ENCODE data around the gene DCLK2.

DCLK2 gene

DNA sequence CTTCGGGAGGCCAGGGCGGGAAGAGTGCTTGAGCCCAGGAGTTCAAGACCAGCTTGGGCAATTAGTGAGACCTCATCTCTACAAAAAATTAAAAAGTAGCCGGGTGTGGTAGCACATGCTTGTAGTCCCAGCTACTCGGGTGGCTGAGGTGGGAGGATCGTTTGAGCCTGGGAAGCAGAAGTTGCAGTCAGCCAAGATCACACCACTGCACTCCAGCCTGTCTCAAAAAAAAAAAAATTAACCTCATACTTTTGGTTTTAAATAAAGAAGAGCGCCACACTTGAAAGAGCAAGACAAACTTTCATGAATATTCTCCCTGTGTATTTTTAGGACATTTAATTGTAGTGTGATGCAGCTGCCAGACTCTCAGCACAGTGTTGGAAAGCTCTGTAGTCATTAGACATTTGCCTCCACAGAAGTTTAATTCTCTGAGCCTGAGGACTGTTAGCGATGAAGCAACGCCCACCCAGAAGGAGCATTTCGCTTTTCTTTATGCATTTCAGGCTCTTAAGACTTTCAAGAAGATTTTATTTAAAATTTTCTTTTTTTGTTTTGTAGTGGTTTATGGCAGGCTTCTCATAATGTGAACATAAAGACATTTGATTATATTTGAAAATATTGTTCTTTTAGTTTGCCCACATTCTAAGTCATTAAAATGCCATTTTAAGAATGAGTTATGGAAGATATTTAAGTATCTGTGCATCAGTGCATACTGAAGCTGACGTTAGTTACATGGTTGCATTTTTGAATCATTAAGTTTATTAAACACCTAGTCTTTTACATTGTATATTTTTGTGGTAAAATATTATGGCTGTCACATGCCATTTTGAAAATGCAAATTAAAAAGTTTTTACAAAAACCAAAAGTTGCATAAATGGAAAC, 45.8 kb downstream of the DCLK2 start:
- H3K9me3 Mint-ChIP-seq, result no peaks in the 10 kb centered on the region
- H3K4me1 Mint-ChIP-seq, result peaks cover 26% of the 10 kb centered on the region
- H3K4me3 Mint-ChIP-seq, result no peak overlapping the region
- no peak for ATAC-seq
- H3K36me3 Mint-ChIP-seq, result no peaks in the 10 kb centered on the region
- H3K27ac Mint-ChIP-seq, result no peak overlapping the region
- H3K27me3 Mint-ChIP-seq, result peaks cover 11% of the 10 kb centered on the region

GRCh38 chr4:150126201-150126863, 48.1 kb downstream of the DCLK2 start:
- peak; percentile 68 for ATAC-seq
- no peaks in the 10 kb centered on the region for H3K36me3 Mint-ChIP-seq
- peaks cover 26% of the 10 kb centered on the region for H3K4me1 Mint-ChIP-seq
- H3K27me3 Mint-ChIP-seq, result peaks cover 11% of the 10 kb centered on the region
- peak overlapping the region; percentile 19 for H3K4me3 Mint-ChIP-seq
- H3K27ac Mint-ChIP-seq, result no peak overlapping the region
- H3K9me3 Mint-ChIP-seq, result no peaks in the 10 kb centered on the region

DNA sequence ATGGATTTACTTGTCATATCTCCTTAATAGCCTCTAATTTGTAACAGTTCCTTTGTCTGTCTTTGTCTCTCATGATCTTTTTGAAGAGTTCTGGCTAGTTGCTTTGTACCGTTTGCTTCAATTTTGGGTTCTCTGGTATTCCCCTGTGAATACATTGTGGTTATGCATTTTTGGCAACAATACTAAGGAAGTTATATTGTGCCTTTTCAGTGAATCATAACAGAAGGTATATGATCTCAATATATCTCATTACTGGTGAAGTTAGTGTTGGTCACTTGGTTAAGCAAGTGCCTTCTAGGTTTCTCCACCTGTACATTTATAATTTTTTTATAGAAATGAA, 48.6 kb downstream of the DCLK2 start:
- H3K4me3 Mint-ChIP-seq, result peak overlapping the region; percentile 19
- peaks cover 11% of the 10 kb centered on the region for H3K27me3 Mint-ChIP-seq
- no peaks in the 10 kb centered on the region for H3K9me3 Mint-ChIP-seq
- ATAC-seq, result peak; percentile 58
- H3K36me3 Mint-ChIP-seq, result no peaks in the 10 kb centered on the region
- H3K27ac Mint-ChIP-seq, result no peak overlapping the region
- peaks cover 26% of the 10 kb centered on the region for H3K4me1 Mint-ChIP-seq

DNA sequence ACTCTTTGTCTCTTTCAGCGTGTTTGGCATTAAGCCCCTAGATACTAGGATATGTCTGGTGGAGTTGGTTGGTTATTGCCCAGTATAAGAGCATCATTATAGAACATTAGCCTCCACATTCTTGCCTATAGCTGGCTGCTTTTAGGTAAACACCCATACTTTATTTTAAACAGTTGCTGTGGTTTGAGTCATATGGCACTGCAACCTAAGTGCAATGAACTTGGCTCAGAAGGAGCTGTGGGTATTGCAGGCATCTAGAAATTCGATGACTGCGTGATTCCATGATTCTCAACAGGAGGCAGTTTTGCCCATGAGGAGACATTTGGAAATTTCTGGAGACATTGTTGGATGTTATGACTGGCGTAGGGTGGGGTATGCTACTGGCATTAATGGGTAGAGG, 49.5 kb downstream of the DCLK2 start:
- ATAC-seq, result no peak
- Mint-ChIP-seq H3K27me3 (peaks cover 11% of the 10 kb centered on the region), H3K9me3 (no peaks in the 10 kb centered on the region), H3K27ac (no peak overlapping the region), H3K36me3 (no peaks in the 10 kb centered on the region), H3K4me1 (peaks cover 26% of the 10 kb centered on the region), H3K4me3 (no peak overlapping the region)

GRCh38 chr4:150130933-150131332, 52.7 kb downstream of the DCLK2 start:
- Mint-ChIP-seq H3K4me3 (no peak overlapping the region), H3K27me3 (peaks cover 11% of the 10 kb centered on the region), H3K9me3 (no peaks in the 10 kb centered on the region), H3K36me3 (no peaks in the 10 kb centered on the region), H3K4me1 (peaks cover 38% of the 10 kb centered on the region), H3K27ac (no peak overlapping the region)
- ATAC-seq, result no peak

GRCh38 chr4:150131581-150132228, 53.5 kb downstream of the DCLK2 start:
- Mint-ChIP-seq H3K27me3 (peaks cover 11% of the 10 kb centered on the region), H3K4me1 (peaks cover 33% of the 10 kb centered on the region), H3K9me3 (no peaks in the 10 kb centered on the region), H3K36me3 (no peaks in the 10 kb centered on the region), H3K4me3 (no peak overlapping the region), H3K27ac (no peak overlapping the region)
- no peak for ATAC-seq

DNA sequence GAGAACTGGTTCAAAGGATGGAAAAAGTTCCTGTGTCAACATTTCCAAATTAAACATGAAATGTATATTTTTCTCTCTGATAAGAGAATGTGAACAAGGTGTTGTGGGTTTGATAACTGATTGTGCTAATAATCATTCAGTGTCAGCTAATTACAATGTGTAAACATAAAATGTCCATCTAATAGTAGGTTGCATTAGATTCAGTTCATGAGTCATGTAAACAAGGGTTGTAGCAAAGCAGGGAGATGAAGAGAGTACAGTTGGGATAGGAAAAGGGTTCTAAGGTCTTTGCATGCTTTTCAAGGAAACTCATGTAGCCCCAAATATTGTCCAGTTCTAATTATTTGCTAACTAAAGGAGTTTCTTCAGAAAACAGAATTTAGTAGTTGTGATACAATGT, 55.4 kb downstream of the DCLK2 start:
- ATAC-seq, result no peak
- no peak overlapping the region for H3K4me3 Mint-ChIP-seq
- peaks cover 1% of the 10 kb centered on the region for H3K27me3 Mint-ChIP-seq
- peaks cover 16% of the 10 kb centered on the region for H3K4me1 Mint-ChIP-seq
- H3K36me3 Mint-ChIP-seq, result no peaks in the 10 kb centered on the region
- H3K9me3 Mint-ChIP-seq, result no peaks in the 10 kb centered on the region
- H3K27ac Mint-ChIP-seq, result no peak overlapping the region

DNA sequence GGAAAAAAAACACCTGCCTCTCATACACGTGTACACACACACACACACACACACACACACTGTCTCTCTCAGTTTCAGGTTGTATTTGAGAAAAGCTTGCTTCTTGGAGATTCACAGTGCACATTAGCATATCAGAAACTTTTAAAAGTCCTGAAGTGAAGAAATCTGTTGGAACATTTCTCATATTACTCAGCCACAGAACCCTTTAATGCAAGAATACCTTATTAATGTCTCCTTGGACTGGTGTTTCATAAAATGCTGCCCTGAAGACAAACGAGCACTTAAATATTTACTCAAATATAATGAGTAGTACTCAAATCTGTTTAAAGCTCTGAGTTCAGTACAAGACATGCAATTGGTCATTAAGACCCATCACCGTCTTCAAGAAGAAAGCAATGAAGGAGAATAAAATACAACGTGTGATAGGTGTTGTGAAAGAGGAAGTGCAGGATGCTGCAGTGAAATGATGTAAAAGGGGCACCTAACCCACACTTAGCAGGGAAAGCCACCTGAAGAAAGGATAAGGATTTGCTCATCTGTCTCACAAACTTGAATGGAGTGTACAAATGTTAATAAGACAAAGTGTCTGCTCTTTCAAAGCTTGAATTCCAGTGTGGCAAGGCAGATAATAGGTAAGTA, 57.0 kb downstream of the DCLK2 start:
- Mint-ChIP-seq H3K4me3 (no peak overlapping the region), H3K4me1 (peaks cover 16% of the 10 kb centered on the region), H3K36me3 (no peaks in the 10 kb centered on the region), H3K9me3 (no peaks in the 10 kb centered on the region), H3K27me3 (no peaks in the 10 kb centered on the region), H3K27ac (no peak overlapping the region)
- ATAC-seq, result no peak

GRCh38 chr4:150136036-150136435, 57.8 kb downstream of the DCLK2 start:
- H3K4me1 Mint-ChIP-seq, result peaks cover 16% of the 10 kb centered on the region
- H3K27me3 Mint-ChIP-seq, result no peaks in the 10 kb centered on the region
- no peak overlapping the region for H3K4me3 Mint-ChIP-seq
- no peaks in the 10 kb centered on the region for H3K9me3 Mint-ChIP-seq
- H3K27ac Mint-ChIP-seq, result no peak overlapping the region
- H3K36me3 Mint-ChIP-seq, result no peaks in the 10 kb centered on the region
- no peak for ATAC-seq

- no peak overlapping the region for H3K27ac Mint-ChIP-seq
- H3K9me3 Mint-ChIP-seq, result no peaks in the 10 kb centered on the region
- no peaks in the 10 kb centered on the region for H3K27me3 Mint-ChIP-seq
- no peak for ATAC-seq
- peaks cover 16% of the 10 kb centered on the region for H3K4me1 Mint-ChIP-seq
- no peaks in the 10 kb centered on the region for H3K36me3 Mint-ChIP-seq
- no peak overlapping the region for H3K4me3 Mint-ChIP-seq
Measured at GRCh38 chr4:150136481-150136880, 58.2 kb downstream of the DCLK2 start.

DNA sequence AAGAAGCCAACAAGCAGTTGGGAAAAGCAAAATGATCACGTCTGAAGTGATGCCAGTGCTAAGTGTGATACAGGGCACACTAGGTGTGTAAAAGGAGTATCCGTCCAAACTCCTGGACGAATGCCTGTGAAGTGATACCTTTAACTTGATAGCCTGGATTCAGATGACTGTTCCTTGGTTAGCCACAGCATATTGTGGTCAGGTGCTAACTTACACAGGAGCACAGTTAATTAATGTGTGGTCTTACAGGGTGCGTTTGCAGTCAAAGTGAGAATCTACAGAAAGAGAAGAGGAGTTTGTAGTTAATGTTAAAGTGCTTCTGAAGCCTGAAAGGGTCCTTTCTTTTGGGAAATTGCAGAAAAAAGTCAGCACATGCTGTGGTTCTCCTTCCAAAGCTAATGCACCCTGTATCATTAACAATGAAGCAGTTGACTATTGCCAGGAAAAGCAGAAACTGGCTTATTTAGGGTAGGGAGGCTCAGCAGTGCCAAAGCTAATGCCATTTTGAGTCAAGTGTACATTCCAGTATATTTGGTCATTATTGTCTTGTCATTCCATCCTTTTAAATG, 61.1 kb downstream of the DCLK2 start:
- peaks cover 16% of the 10 kb centered on the region for H3K4me1 Mint-ChIP-seq
- H3K27me3 Mint-ChIP-seq, result no peaks in the 10 kb centered on the region
- no peak overlapping the region for H3K27ac Mint-ChIP-seq
- peak; percentile 44 for ATAC-seq
- peaks cover 11% of the 10 kb centered on the region for H3K9me3 Mint-ChIP-seq
- H3K36me3 Mint-ChIP-seq, result no peaks in the 10 kb centered on the region
- H3K4me3 Mint-ChIP-seq, result no peak overlapping the region

DNA sequence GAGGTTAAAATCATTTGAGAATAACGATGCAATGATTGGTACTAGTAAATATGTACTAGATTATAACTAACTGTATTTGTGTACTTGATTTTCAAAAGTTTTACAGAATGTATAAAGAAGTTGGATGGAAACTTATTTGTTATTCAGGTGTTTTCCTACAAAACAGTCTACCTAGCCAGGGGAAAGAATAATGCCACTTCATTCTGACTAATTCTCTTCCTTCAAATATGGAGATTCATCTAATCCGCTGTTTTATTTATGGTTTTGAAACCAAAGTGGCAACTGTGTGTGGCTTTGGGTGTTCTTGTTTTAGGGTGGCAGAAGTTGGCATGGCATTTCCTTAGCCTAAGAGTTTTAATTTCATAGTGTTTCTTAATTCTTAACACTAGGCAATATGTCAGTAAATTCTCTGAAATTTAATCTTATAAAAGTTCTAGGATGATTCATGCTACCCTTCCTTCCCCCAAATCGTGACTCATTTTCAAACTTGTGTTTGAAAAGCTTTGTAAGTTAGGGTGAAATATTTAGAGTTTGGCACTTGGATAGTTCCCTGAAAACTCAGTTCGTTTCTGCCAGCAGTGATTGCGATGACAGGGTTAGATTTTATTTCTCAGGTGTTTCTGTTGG, 62.6 kb downstream of the DCLK2 start:
- ATAC-seq, result no peak
- H3K27me3 Mint-ChIP-seq, result no peaks in the 10 kb centered on the region
- H3K4me1 Mint-ChIP-seq, result peaks cover 3% of the 10 kb centered on the region
- H3K27ac Mint-ChIP-seq, result no peak overlapping the region
- H3K36me3 Mint-ChIP-seq, result no peaks in the 10 kb centered on the region
- peaks cover 11% of the 10 kb centered on the region for H3K9me3 Mint-ChIP-seq
- no peak overlapping the region for H3K4me3 Mint-ChIP-seq

DNA sequence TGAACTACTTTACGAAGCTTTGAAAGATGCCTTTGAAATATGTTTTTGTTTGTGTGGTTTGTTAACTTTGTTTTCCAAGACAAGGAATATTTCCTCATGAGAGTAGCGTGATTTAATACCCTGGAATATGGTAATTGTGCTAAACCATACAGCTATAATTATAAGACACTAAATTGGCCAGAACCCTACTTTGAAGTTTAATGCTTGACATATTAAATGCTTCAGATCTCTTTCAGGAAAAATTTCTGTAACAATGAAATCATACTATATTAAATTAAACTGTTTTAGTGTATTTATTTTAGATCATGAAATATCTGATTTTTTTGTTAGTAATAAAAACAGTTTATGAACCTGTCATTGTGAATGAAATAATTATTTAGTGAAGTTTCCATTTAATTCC, 63.5 kb downstream of the DCLK2 start:
- no peak overlapping the region for H3K4me3 Mint-ChIP-seq
- H3K9me3 Mint-ChIP-seq, result peaks cover 11% of the 10 kb centered on the region
- H3K4me1 Mint-ChIP-seq, result no peaks in the 10 kb centered on the region
- H3K27ac Mint-ChIP-seq, result no peak overlapping the region
- H3K36me3 Mint-ChIP-seq, result no peaks in the 10 kb centered on the region
- H3K27me3 Mint-ChIP-seq, result no peaks in the 10 kb centered on the region
- no peak for ATAC-seq

GRCh38 chr4:150142831-150143230, 64.6 kb downstream of the DCLK2 start:
- Mint-ChIP-seq H3K4me3 (no peak overlapping the region), H3K27ac (no peak overlapping the region), H3K4me1 (no peaks in the 10 kb centered on the region), H3K9me3 (peaks cover 11% of the 10 kb centered on the region), H3K27me3 (no peaks in the 10 kb centered on the region), H3K36me3 (no peaks in the 10 kb centered on the region)
- ATAC-seq, result no peak

All from stimulated activated memory B cell treated with anti-CD40 and anti-IgM and Interleukin-4, amounts not matched to agents 10 μg/mL and 1 μg/mL and 100 μg/mL, for 72 hours (primary cell).